Stimulated activated CD8-positive, alpha-beta memory T cell treated with anti-CD3 and anti-CD28 coated beads, Interleukin-15, amount 100 ng/mL, for 1 hour (primary cell): ENCODE data around the gene CADM4.
A peak's percentile ranks its signal among the peaks of the same experiment; 100 is the strongest.
"Not testable (repeated sequence)": the region's sequence is repeated elsewhere in the genome, so short reads cannot be mapped to it uniquely, and the experiment has no call there.

ENCODE experiments used
- DNase-seq: peaks from one replicate; pipeline ENCODE4 v3.0.0-alpha.2; 2020; ENCODE audit warnings: low read depth

The CADM4 gene

GRCh38 chr19:43606569-43607229 is 33.0 kb downstream of the CADM4 start:
- no peak for DNase-seq

DNA sequence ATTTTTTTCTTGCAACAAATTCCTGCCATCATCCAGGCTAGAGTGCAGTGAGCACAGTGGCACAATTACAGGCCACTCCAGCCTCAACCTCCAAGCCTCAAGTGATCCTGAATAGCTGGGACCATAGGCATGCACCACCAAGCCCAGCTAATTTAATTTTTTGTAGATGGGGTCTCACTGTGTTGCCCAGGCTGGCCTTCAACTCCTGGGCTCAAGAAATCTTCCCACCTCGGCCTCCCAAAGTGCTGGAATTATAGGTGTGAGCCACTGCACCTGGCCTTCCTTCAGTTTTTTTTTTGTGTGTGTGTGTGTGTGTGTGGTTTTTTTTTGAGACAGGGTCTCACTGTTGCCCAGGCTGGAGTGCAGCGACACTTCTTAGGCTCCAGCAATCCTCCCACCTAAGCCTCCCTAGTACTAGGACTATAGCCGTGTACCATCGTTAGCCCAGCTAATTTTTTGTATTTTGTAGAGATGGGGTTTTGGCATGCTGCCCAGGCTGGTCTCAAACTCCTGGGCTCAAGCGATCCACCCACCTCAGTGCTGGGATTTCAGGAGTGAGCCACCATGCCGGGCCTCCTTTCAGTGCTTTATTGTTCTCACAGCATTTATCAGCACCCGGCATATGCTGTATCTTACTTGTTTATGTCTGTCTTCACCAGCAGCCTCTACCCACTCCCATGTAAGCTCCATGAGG is 33.6 kb downstream of the CADM4 start:
- no peak for DNase-seq

DNA sequence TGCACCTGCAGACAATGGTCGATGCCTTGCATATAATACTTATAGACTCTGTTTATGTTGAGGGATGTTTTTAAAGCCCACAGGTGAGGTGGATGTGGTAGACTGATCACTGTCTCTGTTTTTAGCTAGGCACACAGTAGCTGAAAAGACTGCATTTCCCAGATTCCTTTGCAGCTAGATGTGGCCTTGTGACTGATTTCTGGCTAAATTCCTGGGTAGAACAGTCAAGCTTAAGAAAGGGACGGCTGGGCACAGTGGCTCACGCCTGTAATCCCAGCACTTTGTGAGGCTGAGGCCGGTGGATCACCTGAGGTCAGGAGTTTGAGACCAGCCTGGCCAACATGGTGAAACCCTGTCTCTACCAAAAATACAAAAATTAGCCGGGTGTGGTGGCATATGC is 39.3 kb downstream of the CADM4 start:
- DNase-seq: not testable (repeated sequence)

GRCh38 chr19:43599635-43600295 is 39.9 kb downstream of the CADM4 start:
- no peak for DNase-seq

DNA sequence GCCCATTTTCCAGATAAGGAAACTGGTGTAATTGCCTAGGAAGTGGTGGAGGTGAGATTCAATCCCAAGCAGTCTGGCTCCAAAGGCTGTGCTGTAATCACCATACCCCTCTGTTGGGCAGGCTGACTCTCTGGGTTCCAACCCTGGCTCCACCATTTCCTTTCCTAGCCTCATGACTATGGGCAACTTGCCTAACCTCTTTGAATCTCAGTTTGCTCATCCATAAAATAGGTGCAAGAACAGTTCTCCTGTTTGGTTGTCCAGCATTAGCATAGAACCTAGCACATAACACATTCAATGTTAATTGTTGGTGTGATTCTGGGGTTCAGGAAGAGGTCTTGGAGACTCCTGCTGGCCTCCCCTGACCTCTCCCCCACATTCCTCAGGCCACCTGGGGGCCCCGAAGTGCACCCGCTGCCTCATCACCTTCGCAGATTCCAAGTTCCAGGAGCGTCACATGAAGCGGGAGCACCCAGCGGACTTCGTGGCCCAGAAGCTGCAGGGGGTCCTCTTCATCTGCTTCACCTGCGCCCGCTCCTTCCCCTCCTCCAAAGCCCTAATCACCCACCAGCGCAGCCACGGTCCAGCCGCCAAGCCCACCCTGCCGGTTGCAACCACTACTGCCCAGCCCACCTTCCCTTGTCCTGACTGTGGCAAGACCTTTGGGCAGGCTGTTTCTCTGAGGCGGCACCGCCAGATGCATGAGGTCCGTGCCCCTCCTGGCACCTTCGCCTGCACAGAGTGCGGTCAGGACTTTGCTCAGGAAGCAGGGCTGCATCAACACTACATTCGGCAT is 41.0 kb downstream of the CADM4 start:
- no peak for DNase-seq

GRCh38 chr19:43597876-43598275 is 41.8 kb downstream of the CADM4 start:
- DNase-seq: no peak

DNA sequence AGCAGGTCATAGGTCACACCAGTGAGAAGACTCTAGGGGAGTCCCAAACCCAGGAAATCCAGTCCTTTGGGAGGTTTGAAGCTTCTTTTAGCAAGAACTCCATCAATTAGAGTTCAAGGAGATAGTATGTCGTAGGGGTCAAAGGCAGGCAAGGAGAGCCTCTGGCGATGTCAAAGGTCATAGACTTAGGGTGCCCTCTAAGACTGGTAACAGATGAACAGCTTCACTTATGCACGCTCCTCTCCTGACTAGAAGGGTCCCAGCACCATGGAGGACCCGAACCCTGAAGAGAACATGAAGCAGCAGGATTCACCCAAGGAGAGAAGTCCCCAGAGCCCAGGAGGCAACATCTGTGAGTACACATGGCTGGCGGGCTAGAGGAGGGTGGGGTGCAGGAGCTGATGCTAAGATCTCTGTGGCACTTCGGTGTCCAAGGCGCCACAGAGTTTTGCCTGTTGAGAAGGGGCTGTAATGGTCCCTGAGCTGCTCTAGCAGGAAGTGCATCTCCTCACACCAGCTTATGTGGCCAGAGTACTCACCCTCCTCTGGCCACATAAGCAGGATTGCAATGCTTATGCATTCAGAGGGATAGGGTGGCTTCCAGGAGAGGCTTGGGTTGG is 42.7 kb downstream of the CADM4 start:
- DNase-seq: no peak

DNA sequence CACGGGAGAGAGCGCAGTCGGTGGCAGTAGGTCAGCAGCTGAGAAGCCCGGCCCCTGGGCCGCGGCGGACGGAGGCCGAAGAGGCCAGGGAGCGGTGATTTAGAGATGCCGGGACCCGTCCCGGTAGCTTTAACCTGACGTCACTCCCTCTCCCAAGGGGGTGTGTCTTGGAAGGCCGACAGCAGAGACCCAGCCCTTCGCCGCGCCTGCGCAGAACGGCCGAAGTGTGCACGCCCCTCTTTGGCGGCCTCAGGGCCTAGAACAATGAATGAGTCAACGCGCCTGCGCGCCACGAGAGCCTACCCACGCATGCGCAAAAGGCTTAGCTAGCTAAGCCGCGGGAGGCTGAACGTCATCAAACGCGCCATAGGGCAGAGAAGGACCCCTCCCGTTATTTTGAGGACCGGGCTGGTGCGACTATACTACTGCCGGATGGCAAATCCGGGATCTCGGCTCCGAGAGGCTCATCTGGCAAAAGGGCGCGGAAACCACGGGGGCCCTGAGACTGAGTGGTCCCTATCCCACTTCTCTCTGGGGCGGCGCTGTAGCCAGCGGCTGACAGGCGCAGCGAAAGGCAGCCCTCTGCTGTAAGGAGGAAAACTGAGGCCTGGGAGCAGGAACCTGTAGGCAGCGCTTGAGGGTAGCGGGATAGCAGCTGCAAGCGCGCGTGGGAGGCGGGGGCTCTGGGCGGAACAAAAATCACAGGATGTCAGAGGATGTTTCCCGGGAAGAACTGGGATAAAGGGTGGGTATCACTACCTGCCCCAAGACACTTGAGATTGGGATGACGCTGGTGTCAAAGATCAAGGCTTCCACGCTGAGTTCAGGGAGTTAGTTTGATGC is 43.4 kb downstream of the CADM4 start, which contains the start of the genes IRGQ and ZNF576:
TSS of gene IRGQ (minus strand) at position 136 of the 843 bp plus-strand sequence. CDS start 796 bp downstream, outside the sequence.
TSS of gene ZNF576 (plus strand) at position 597 of the 843 bp plus-strand sequence. CDS start 514 bp downstream, outside the sequence.
- peak; percentile 100 for DNase-seq

GRCh38 chr19:43595605-43595998 is 44.0 kb downstream of the CADM4 start:
- DNase-seq: no peak

GRCh38 chr19:43594710-43595604 is 44.7 kb downstream of the CADM4 start:
- DNase-seq: peak; percentile 32

- DNase-seq: no peak
These were observed 45.5 kb downstream of the CADM4 start for GRCh38 chr19:43594081-43594697.

DNA sequence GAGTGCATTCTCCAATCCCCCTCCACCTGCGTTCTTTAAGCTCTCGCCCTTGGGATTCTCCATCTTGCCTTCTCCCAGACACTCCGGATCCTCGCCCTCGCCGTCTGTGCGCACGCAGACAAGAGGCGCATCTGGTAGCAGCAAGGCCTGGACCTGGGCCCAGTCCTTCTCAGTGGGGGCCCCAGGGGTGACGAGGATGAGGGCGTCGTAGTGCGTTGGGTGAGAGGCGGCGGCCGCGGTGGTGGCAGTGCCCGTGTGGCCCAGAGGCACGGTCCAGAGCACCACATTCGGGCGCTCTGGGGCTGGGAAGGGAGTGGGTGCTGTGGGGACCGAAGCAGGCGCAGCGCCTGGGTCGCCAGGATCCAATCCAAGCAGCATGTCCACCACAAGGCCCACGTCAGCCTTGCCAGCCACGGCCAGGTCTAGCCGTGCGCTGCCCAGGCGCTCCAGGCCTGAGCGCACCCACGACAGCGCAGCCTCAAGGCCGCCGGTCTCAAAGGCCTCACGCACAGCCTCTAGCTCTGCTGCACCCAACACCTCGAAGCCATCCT is 46.8 kb downstream of the CADM4 start:
- DNase-seq: no peak

GRCh38 chr19:43591904-43592772 is 47.5 kb downstream of the CADM4 start:
- DNase-seq: no peak

DNA sequence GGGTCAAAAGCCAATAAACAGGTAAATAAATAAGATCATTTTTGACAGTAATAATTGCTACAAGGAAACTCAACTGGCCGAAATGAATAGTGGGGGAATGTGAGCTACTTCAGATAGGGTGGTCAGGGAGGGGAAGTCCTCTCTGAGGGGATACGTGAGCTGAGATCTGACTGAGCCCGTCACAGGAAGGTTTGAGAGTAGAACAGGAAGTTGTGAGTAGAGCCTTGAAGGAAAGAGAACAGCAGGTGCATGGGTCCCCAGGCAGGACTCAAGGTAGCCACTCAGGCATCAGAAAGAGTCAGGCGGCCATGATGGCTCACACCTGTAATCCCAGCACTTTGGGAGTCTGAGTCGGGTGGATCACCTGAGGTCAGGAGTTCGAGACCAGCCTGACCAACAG is 50.0 kb downstream of the CADM4 start:
- no peak for DNase-seq

DNA sequence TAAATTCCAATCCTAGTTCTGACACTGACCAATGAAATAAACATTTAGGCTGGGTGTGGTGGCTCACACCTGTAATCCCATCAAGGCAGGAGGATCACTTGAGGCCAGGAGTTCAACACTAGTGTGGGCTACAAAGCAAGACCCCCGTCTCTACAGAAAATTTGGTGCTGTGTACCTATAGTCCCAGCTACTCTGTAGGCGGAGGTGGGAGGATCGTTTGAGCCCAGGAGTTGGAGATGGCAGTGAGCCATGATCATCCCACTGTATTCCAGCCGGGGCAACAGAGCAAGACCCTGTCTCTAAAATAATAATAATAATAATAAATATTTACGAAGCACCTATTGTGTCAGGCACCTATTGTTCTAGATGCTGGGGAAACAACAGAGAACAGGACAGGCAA is 50.4 kb downstream of the CADM4 start:
- no peak for DNase-seq

- DNase-seq: not testable (repeated sequence)
These were observed 52.6 kb downstream of the CADM4 start for GRCh38 chr19:43587029-43587428.

DNA sequence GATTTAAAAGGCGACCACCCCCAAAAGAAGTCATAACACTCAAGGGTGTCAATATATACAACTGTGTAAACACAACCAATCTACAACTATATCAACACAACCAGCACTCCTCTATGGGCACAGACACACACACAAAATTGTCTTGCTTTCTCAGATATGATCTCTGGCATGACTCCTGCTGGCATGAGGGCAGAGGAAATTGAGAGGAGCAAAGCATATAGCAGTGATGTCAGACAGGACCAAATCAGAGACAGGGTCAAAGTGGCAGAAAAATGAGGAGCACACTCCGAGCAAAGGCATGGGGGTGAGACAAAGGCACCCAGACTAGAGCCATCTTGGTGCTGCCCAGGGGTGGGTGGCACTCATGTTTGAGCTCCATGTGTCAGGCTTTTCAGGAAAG is 53.3 kb downstream of the CADM4 start:
- no peak for DNase-seq

DNA sequence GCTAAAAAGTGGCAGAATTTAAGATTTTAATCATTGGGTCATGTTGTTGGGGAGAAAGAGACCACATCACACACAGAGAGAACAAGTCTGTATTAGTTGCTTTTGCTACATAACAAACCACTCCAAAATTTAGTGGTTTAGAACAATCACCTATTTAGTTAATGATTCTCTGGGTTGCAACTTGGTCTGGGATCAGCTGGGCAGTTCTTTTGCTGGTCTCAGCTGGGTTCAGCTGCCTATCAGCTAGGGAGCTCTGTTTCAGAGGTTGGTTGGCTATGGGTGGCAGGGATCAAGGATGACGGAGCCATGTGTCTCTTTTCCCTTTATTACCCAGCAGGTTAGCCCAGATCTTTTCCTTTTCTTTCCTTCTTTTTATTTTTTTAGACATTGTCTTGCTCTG is 55.2 kb downstream of the CADM4 start:
- DNase-seq: no peak
